ENCODE results near the gene FLT3. TPM values are rescaled to one million over a fixed set of nuclear protein-coding genes. Genes with fewer than 3 reads are reported as not detected.

The FLT3 gene
- total RNA-seq, 1 donor from 2014 or later = 0.07 TPM

DNA sequence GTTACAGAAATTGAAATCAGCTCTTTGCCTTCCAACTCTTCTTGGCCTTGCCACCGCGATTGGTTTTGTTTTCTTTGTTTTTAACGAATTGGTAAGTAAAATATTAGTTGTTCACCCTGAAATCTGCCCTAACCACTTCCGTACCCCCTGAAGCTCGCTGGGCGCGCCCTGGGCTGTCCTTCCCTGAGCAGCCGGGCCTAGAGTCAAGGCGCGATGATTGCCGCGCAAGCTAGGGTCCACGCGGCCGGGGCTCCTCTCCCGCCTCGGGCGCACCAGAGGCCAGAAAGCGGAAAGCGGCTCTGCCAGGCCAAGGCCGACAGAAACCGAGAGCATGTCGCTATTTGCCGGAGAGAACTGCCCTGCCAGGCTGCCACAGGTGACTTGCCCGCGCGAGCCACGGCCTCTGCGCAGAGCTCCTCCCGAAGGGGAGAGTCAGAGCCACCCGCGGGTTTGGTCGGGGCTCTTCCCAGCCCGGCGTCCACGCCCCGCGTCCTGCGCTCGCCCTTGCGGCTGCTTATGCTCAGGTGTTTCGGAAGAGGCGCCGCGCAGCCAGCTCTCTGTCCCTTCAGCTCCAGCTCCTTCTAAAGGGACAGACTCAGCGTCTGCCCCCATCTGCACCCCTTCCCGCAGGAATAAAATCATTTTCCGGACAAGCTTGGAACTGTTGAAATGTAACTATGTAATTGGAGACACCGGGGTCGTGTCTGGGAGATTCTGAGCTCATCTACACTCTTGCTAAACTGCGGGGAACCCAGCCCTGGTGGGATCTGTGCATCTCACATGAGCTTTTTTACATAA, 124.6 kb downstream of the FLT3 start:
- ChIA-PET POLR2A (interaction anchor here (1.0 kb wide), 1 partner anchor 526 kb away, joined by 3 read pairs; the partner anchor contains the start of gene MTIF3), CTCF (interaction anchor here (0.7 to 1.6 kb wide), 5 partner anchors 8 to 600 kb away, joined by 3 to 7 read pairs (median 4); no protein-coding TSS in a partner anchor)
- Mint-ChIP-seq H3K9me3 (no peaks in the 10 kb centered on the region), H3K27ac (no peak overlapping the region), H3K36me3 (ENCODE audit: low read depth) (no peaks in the 10 kb centered on the region), H3K4me3 (no peak overlapping the region), H3K4me1 (peaks cover 34% of the 10 kb centered on the region), H3K27me3 (peaks cover 78% of the 10 kb centered on the region)
- intact Hi-C loops (cut with micrococcal nuclease) = loop anchor here (1.0 to 5.0 kb wide), 4 partner anchors 8 to 183 kb away; partner anchors contain the start of gene GSX1
- TF ChIP-seq, protein P1, sequence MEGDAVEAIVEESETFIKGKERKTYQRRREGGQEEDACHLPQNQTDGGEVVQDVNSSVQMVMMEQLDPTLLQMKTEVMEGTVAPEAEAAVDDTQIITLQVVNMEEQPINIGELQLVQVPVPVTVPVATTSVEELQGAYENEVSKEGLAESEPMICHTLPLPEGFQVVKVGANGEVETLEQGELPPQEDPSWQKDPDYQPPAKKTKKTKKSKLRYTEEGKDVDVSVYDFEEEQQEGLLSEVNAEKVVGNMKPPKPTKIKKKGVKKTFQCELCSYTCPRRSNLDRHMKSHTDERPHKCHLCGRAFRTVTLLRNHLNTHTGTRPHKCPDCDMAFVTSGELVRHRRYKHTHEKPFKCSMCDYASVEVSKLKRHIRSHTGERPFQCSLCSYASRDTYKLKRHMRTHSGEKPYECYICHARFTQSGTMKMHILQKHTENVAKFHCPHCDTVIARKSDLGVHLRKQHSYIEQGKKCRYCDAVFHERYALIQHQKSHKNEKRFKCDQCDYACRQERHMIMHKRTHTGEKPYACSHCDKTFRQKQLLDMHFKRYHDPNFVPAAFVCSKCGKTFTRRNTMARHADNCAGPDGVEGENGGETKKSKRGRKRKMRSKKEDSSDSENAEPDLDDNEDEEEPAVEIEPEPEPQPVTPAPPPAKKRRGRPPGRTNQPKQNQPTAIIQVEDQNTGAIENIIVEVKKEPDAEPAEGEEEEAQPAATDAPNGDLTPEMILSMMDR (IDR thresholded peaks at IDR 0.05) = no peak
- ATAC-seq (ENCODE audit: low read depth) (no peak), DNase-seq (no peak)

DNA sequence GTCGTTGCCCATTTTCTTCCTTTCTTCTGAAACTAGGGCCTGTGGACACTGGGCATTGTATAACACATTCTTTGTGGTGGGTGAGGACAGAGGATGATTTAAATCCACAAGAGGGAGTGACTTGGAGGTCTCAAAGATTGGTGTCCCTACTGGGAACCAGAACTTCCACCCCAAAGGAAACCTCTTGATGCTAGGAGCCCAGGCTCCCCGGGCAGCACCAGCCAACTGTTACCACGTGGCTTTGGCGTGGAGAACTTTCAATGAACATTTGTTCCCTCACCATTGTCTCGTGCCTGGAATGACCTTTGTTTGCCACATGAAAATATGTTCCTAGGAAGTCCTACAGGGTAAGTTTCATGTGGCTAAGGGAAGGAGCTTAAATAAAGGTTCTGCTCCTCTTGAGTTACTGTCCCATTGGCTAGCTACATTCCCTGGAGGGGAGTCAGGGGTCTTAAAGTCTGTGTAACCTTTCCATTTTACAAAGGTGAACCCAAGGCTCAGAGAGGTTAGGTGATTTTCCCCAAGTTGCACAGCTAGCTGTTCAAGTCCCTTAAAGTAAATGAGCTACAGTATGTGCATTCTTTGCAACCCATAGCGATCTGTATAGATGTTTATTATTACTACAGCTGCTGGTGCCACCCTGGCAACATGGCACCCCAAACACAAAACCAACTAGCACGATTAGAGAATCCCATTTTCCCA, 126.3 kb downstream of the FLT3 start:
- H3K4me1 Mint-ChIP-seq = peaks cover 32% of the 10 kb centered on the region
- no peak for DNase-seq
- peaks cover 79% of the 10 kb centered on the region for H3K27me3 Mint-ChIP-seq
- H3K9me3 Mint-ChIP-seq = no peaks in the 10 kb centered on the region
- no peak for ATAC-seq (ENCODE audit: low read depth)
- ChIA-PET CTCF (interaction anchor here (0.6 to 1.1 kb wide), 2 partner anchors 9 to 147 kb away, joined by 3 read pairs; no protein-coding TSS in a partner anchor), POLR2A (no interaction called here)
- no peak overlapping the region for H3K27ac Mint-ChIP-seq
- no peaks in the 10 kb centered on the region for H3K36me3 Mint-ChIP-seq (ENCODE audit: low read depth)
- TF ChIP-seq, protein P1 (IDR thresholded peaks at IDR 0.05) = no peak
- no peak overlapping the region for H3K4me3 Mint-ChIP-seq
- intact Hi-C loops (cut with micrococcal nuclease) = no loop called here

DNA sequence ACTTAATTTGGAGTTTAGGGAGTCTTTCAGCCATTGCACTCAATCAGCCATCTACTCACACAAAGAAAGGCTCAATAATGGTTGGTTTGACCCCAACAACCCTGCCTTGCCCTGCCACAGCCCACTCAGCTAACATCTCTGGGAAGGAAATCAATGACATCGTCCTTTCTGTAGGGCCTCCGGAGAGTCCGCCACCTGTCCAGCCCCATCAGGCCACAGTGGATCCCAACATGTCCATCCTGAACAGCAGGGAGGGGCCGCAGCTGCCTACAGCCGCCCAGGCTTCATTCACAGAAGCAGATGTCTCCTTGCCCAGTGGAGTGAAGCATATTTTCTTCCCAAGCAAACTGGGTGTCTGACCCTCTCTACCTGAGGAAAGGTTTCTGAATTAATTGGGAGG, 127.1 kb downstream of the FLT3 start:
- no peak overlapping the region for H3K4me3 Mint-ChIP-seq
- intact Hi-C loops (cut with micrococcal nuclease) = no loop called here
- ChIA-PET CTCF (interaction anchor here (0.7 to 0.9 kb wide), 2 partner anchors 10 to 20 kb away, joined by 3 to 5 read pairs; no protein-coding TSS in a partner anchor), POLR2A (no interaction called here)
- DNase-seq (no peak), ATAC-seq (ENCODE audit: low read depth) (no peak)
- H3K27ac Mint-ChIP-seq = no peak overlapping the region
- H3K9me3 Mint-ChIP-seq = no peaks in the 10 kb centered on the region
- H3K36me3 Mint-ChIP-seq (ENCODE audit: low read depth) = no peaks in the 10 kb centered on the region
- TF ChIP-seq, protein P1 (IDR thresholded peaks at IDR 0.05) = no peak
- peaks cover 27% of the 10 kb centered on the region for H3K4me1 Mint-ChIP-seq
- H3K27me3 Mint-ChIP-seq = peaks cover 73% of the 10 kb centered on the region

DNA sequence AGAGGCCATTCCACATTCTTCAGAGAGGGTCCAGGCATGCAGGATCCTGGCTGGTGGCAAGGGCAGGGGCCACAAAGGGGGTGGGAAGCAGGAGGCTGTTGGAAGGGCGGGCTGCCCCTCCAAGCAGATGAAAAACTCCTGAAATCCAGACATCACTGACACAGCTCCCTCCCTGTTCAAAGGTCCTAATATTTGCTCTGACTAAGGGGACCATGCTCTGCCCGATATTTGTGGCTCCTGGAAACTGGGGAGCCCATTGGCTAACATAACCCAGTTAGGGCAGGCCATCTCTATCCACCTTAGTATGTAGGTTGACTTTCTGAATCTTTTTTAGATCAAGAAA, 127.9 kb downstream of the FLT3 start:
- ChIA-PET POLR2A (interaction anchor here (0.6 kb wide), 1 partner anchor 27 kb away, joined by 3 read pairs; no protein-coding TSS in a partner anchor), CTCF (interaction anchor here (0.7 to 1.4 kb wide), 2 partner anchors 11 kb away, joined by 3 to 5 read pairs; no protein-coding TSS in a partner anchor)
- peaks cover 31% of the 10 kb centered on the region for H3K4me1 Mint-ChIP-seq
- no peak overlapping the region for H3K4me3 Mint-ChIP-seq
- H3K9me3 Mint-ChIP-seq = no peaks in the 10 kb centered on the region
- DNase-seq (no peak), ATAC-seq (ENCODE audit: low read depth) (no peak)
- intact Hi-C loops (cut with micrococcal nuclease) = no loop called here
- H3K27ac Mint-ChIP-seq = no peak overlapping the region
- H3K36me3 Mint-ChIP-seq (ENCODE audit: low read depth) = no peaks in the 10 kb centered on the region
- H3K27me3 Mint-ChIP-seq = peaks cover 77% of the 10 kb centered on the region
- TF ChIP-seq, protein P1 (IDR thresholded peaks at IDR 0.05) = no peak
